H9 (cell line): ENCODE results near the gene DTD1. TPM values are rescaled to one million over a fixed set of nuclear protein-coding genes. Genes with fewer than 3 reads are reported as not detected.

Source experiments
- DNase-seq: peaks from one replicate; pipeline ENCODE4 v3.0.0-alpha.2; 2017
- H2AFZ ChIP-seq: one replicate; pipeline ENCODE4 v1.6.1; 2013; ENCODE audit warnings: mild to moderate bottlenecking, low read length, control low read depth, moderate library complexity
- H2AK5ac ChIP-seq: 2 replicates; pipeline ENCODE4 v1.6.1; 2013; ENCODE audit warnings: low read length, control low read depth, mixed read lengths; ENCODE audit not compliant: insufficient read length
- H2BK120ac ChIP-seq: one replicate; pipeline ENCODE4 v1.6.1; 2013; ENCODE audit warnings: low read depth, mild to moderate bottlenecking, low read length, control low read depth, inconsistent platforms; ENCODE audit not compliant: poor library complexity, severe bottlenecking
- H2BK12ac ChIP-seq: 2 replicates; pipeline ENCODE4 v1.6.1; 2013; ENCODE audit warnings: low read length, control low read depth, mixed read lengths, low read depth; ENCODE audit not compliant: insufficient read length
- H2BK15ac ChIP-seq: 2 replicates; pipeline ENCODE4 v1.6.1; 2013; ENCODE audit warnings: low read depth, low read length, control low read depth
- H2BK20ac ChIP-seq: one replicate; pipeline ENCODE4 v1.6.1; 2013; ENCODE audit warnings: low read depth, mild to moderate bottlenecking, low read length, control low read depth, inconsistent platforms; ENCODE audit not compliant: poor library complexity, severe bottlenecking
- H2BK5ac ChIP-seq: 2 replicates; pipeline ENCODE4 v1.6.1; 2013; ENCODE audit warnings: low read length, control low read depth, mixed read lengths; ENCODE audit not compliant: insufficient read length
- H3K14ac ChIP-seq: 2 replicates; pipeline ENCODE4 v1.6.1; 2013; ENCODE audit warnings: low read length, control low read depth; ENCODE audit not compliant: insufficient read depth
- H3K18ac ChIP-seq: 2 replicates; pipeline ENCODE4 v1.6.1; 2013; ENCODE audit warnings: low read depth, mild to moderate bottlenecking, mixed read lengths, low read length, control low read depth; ENCODE audit not compliant: insufficient read length
- H3K23ac ChIP-seq: 2 replicates; pipeline ENCODE4 v1.6.1; 2013; ENCODE audit warnings: low read length, control low read depth, mixed read lengths, low read depth; ENCODE audit not compliant: insufficient read length
- H3K23me2 ChIP-seq: 2 replicates; pipeline ENCODE4 v1.6.1; 2013; ENCODE audit warnings: low read depth, mild to moderate bottlenecking, mixed read lengths, low read length, control low read depth; ENCODE audit not compliant: insufficient read length, poor library complexity, severe bottlenecking
- H3K27ac ChIP-seq: 2 replicates; pipeline ENCODE4 v1.5.1; 2013; ENCODE audit warnings: low read length, control low read depth, mixed read lengths, low read depth; ENCODE audit not compliant: insufficient read length
- H3K27me3 ChIP-seq: 2 replicates; pipeline ENCODE4 v1.6.1; 2013; ENCODE audit warnings: low read length, control low read depth, inconsistent platforms; ENCODE audit not compliant: insufficient read depth
- H3K4ac ChIP-seq: 2 replicates; pipeline ENCODE4 v1.6.1; 2013; ENCODE audit warnings: low read depth, mild to moderate bottlenecking, control low read depth, inconsistent platforms, low read length, moderate library complexity
- H3K4me1 ChIP-seq: 2 replicates; pipeline ENCODE4 v1.6.1; 2013; ENCODE audit warnings: low read length, control low read depth, inconsistent platforms; ENCODE audit not compliant: insufficient read depth
- H3K4me2 ChIP-seq: 2 replicates; pipeline ENCODE4 v1.6.1; 2013; ENCODE audit warnings: low read length, control low read depth, mixed read lengths; ENCODE audit not compliant: insufficient read length, insufficient read depth
- H3K56ac ChIP-seq: 2 replicates; pipeline ENCODE4 v1.6.1; 2013; ENCODE audit warnings: low read depth, mild to moderate bottlenecking, mixed read lengths, low read length, control low read depth; ENCODE audit not compliant: insufficient read length
- H3K79me1 ChIP-seq: 2 replicates; pipeline ENCODE4 v1.6.1; 2013; ENCODE audit warnings: low read depth, mild to moderate bottlenecking, moderate library complexity, low read length, control low read depth, inconsistent platforms; ENCODE audit not compliant: insufficient read depth, poor library complexity, severe bottlenecking
- H3K79me2 ChIP-seq: 2 replicates; pipeline ENCODE4 v1.6.1; 2013; ENCODE audit warnings: low read length, control low read depth, inconsistent platforms; ENCODE audit not compliant: insufficient read depth
- H3K9ac ChIP-seq: 2 replicates; pipeline ENCODE4 v1.6.1; 2013; ENCODE audit warnings: low read length, control low read depth, mixed read lengths; ENCODE audit not compliant: insufficient read length; ENCODE audit errors: extremely low read depth
- H3K9me3 ChIP-seq: one replicate; pipeline ENCODE4 v1.6.1; 2013; ENCODE audit warnings: low read depth, low read length, inconsistent platforms; ENCODE audit not compliant: control insufficient read depth
- H3T11ph ChIP-seq: one replicate; pipeline ENCODE4 v1.6.1; 2013; ENCODE audit warnings: mild to moderate bottlenecking, low read length, control low read depth, inconsistent platforms
- H4K20me1 ChIP-seq: one replicate; pipeline ENCODE4 v1.6.1; 2013; ENCODE audit not compliant: control insufficient read depth, insufficient read length, insufficient read depth
- H4K5ac ChIP-seq: 2 replicates; pipeline ENCODE4 v1.6.1; 2013; ENCODE audit warnings: low read depth, mild to moderate bottlenecking, mixed read lengths, low read length, control low read depth; ENCODE audit not compliant: insufficient read length
- H4K8ac ChIP-seq: replicated peaks from 2 replicates; pipeline ENCODE4 v1.6.1; 2013; ENCODE audit warnings: low read length, control low read depth, mixed read lengths, low read depth; ENCODE audit not compliant: insufficient read length
- H4K91ac ChIP-seq: 2 replicates; pipeline ENCODE4 v1.6.1; 2013; ENCODE audit warnings: low read depth, mild to moderate bottlenecking, moderate library complexity, mixed read lengths, low read length, control low read depth; ENCODE audit not compliant: insufficient read length
- H3K27ac Mint-ChIP-seq, 3 experiments: 2 replicates in 2 of 3; 3 replicates in 1 of 3; pipeline ENCODE4 v1.8.0; 2020 to 2021; ENCODE audit warnings: mixed read lengths in 3 of 3, mild to moderate bottlenecking in 1 of 3, moderate library complexity in 1 of 3
- H3K27me3 Mint-ChIP-seq: 2 replicates; pipeline ENCODE4 v1.8.0; 2021; ENCODE audit warnings: low read depth, mild to moderate bottlenecking, moderate library complexity, mixed read lengths
- H3K36me3 Mint-ChIP-seq, 3 experiments: 2 replicates in 2 of 3; 3 replicates in 1 of 3; pipeline ENCODE4 v1.8.0; 2020 to 2021; ENCODE audit warnings: low read depth in 3 of 3, mixed read lengths in 3 of 3; ENCODE audit not compliant: insufficient read depth in 1 of 3
- H3K4me1 Mint-ChIP-seq, 2 experiments: 2 replicates each; pipeline ENCODE4 v1.8.0; 2020; ENCODE audit warnings: mixed read lengths in 2 of 2
- H3K4me3 Mint-ChIP-seq, 2 experiments: 2 replicates in 1 of 2; 3 replicates in 1 of 2; pipeline ENCODE4 v1.8.0; 2020 to 2021; ENCODE audit warnings: mild to moderate bottlenecking in 2 of 2, mixed read lengths in 2 of 2, moderate library complexity in 1 of 2
- H3K9me3 Mint-ChIP-seq, 2 experiments: 2 replicates in 1 of 2; 3 replicates in 1 of 2; pipeline ENCODE4 v1.8.0; 2020; ENCODE audit warnings: mild to moderate bottlenecking in 2 of 2, mixed read lengths in 2 of 2, moderate library complexity in 1 of 2
- CTCF ChIP-seq: fragments of 200-600 bp; sonication (generic); conservative IDR thresholded peaks from 3 replicates; pipeline ENCODE4 v1.8.0; 2021; ENCODE audit warnings: antibody characterized with exemption, mild to moderate bottlenecking
- WGBS: extraction: QIAGEN DNeasy Blood & Tissue Kit; methylation state at CpG from one replicate; pipeline ENCODE4 v1.1.7; 2013; ENCODE audit warnings: missing lambda C conversion rate, low lambda C conversion rate, mixed read lengths; ENCODE audit not compliant: insufficient read length; ENCODE audit errors: extremely low coverage; 5-methylcytosine and 5-hydroxymethylcytosine counted together
- total RNA-seq: library from RNA; stranded (reverse); gene quantifications from 2 replicates; pipeline ENCODE4 v1.2.1, GENCODE V29; 2021

The DTD1 gene
- total RNA-seq, 1 experiment from 2014 or later, result 62.0 TPM

- no peak overlapping the region for H3K23ac ChIP-seq
- H3K9ac ChIP-seq, result no peak overlapping the region
- H3K27me3 ChIP-seq, result no peaks in the 10 kb centered on the region
- no peaks in the 10 kb centered on the region for H4K20me1 ChIP-seq
- no peak overlapping the region for H2BK20ac ChIP-seq
- H2AK5ac ChIP-seq, result no peak overlapping the region
- no peak overlapping the region for H4K91ac ChIP-seq
- H2BK120ac ChIP-seq, result no peak overlapping the region
- no peak overlapping the region for H2BK15ac ChIP-seq
- H3K4me2 ChIP-seq, result no peak overlapping the region
- TF ChIP-seq CTCF, result no peak
- DNase-seq, result no peak
- H3K36me3 Mint-ChIP-seq, result no peaks in the 10 kb centered on the region; a peak in 2 of 7 replicates
- H3K4me1 ChIP-seq, result no peaks in the 10 kb centered on the region
- no peaks in the 10 kb centered on the region for H3K23me2 ChIP-seq
- H3K79me2 ChIP-seq, result no peaks in the 10 kb centered on the region
- H3K4me1 Mint-ChIP-seq, result no peaks in the 10 kb centered on the region
- H3K79me1 ChIP-seq, result no peaks in the 10 kb centered on the region
- H3T11ph ChIP-seq, result no peak overlapping the region
- H3K4ac ChIP-seq, result no peak overlapping the region
- no CpG with 5 or more reads among the region's 1 CpG for WGBS
- no peak overlapping the region for H4K5ac ChIP-seq
- H3K4me3 Mint-ChIP-seq, result no peak overlapping the region
- H3K18ac ChIP-seq, result no peak overlapping the region
- no peaks in the 10 kb centered on the region for H3K9me3 ChIP-seq
- no peak overlapping the region for H3K56ac ChIP-seq
- no peaks in the 10 kb centered on the region for H3K9me3 Mint-ChIP-seq
- no peak overlapping the region for H2BK12ac ChIP-seq
- H2AFZ ChIP-seq, result no peak overlapping the region
- no peak overlapping the region for H3K27ac Mint-ChIP-seq
- no peak overlapping the region for H2BK5ac ChIP-seq
- no peak overlapping the region for H3K27ac ChIP-seq
- H3K27me3 Mint-ChIP-seq, result no peaks in the 10 kb centered on the region
- H4K8ac ChIP-seq, result no peak overlapping the region
- H3K14ac ChIP-seq, result no peak overlapping the region
Observed at GRCh38 chr20:18653736-18654447, 66.0 kb downstream of the DTD1 start.
